GM19452 (cell line): ENCODE results near the gene DAB2IP.

Experiments
- ATAC-seq: cut with Tn5 transposase; IDR thresholded peaks from one replicate; pipeline ENCODE4 v1.9.1; 2021; ENCODE audit not compliant: unreplicated experiment

Gene DAB2IP

GRCh38 chr9:121662359-121662758 lies 10.9 kb downstream of the DAB2IP start:
- ATAC-seq = no peak

- ATAC-seq = no peak
Observed at GRCh38 chr9:121662891-121663580, 11.6 kb downstream of the DAB2IP start.

- no peak for ATAC-seq
Observed at GRCh38 chr9:121663591-121663990, 12.2 kb downstream of the DAB2IP start.

- ATAC-seq = no peak
Observed at GRCh38 chr9:121666294-121666693, 14.9 kb downstream of the DAB2IP start.

GRCh38 chr9:121667214-121667613 lies 15.8 kb downstream of the DAB2IP start:
- no peak for ATAC-seq

GRCh38 chr9:121667890-121668289 lies 16.5 kb downstream of the DAB2IP start:
- no peak for ATAC-seq

- no peak for ATAC-seq
Observed at GRCh38 chr9:121670431-121670830, 19.0 kb downstream of the DAB2IP start.

- no peak for ATAC-seq
Observed at GRCh38 chr9:121671612-121672155, 20.2 kb downstream of the DAB2IP start.

- ATAC-seq = no peak
Observed at GRCh38 chr9:121672213-121672612, 20.8 kb downstream of the DAB2IP start.

- no peak for ATAC-seq
Observed at GRCh38 chr9:121672986-121673385, 21.6 kb downstream of the DAB2IP start.

GRCh38 chr9:121673576-121673975 lies 22.1 kb downstream of the DAB2IP start:
- ATAC-seq = no peak

- ATAC-seq = no peak
Observed at GRCh38 chr9:121674017-121674416, 22.6 kb downstream of the DAB2IP start.

GRCh38 chr9:121674952-121675351 lies 23.5 kb downstream of the DAB2IP start:
- ATAC-seq = no peak

GRCh38 chr9:121675381-121675780 lies 23.9 kb downstream of the DAB2IP start:
- no peak for ATAC-seq

- no peak for ATAC-seq
Observed at GRCh38 chr9:121675969-121676822, 24.8 kb downstream of the DAB2IP start.

- no peak for ATAC-seq
Observed at GRCh38 chr9:121676926-121677325, 25.5 kb downstream of the DAB2IP start.

GRCh38 chr9:121678501-121679022 lies 27.1 kb downstream of the DAB2IP start:
- no peak for ATAC-seq

- ATAC-seq = no peak
Observed at GRCh38 chr9:121679901-121680635, 28.6 kb downstream of the DAB2IP start.

- no peak for ATAC-seq
Observed at GRCh38 chr9:121681404-121681803, 30.0 kb downstream of the DAB2IP start.

GRCh38 chr9:121682201-121682600 lies 30.8 kb downstream of the DAB2IP start:
- ATAC-seq = no peak

GRCh38 chr9:121682926-121683515 lies 31.6 kb downstream of the DAB2IP start:
- no peak for ATAC-seq
